ENCODE measurements around the gene ORAI1.
"Not testable (repeated sequence)": the region's sequence is repeated elsewhere in the genome, so short reads cannot be mapped to it uniquely, and the experiment has no call there.

Gene ORAI1

DNA sequence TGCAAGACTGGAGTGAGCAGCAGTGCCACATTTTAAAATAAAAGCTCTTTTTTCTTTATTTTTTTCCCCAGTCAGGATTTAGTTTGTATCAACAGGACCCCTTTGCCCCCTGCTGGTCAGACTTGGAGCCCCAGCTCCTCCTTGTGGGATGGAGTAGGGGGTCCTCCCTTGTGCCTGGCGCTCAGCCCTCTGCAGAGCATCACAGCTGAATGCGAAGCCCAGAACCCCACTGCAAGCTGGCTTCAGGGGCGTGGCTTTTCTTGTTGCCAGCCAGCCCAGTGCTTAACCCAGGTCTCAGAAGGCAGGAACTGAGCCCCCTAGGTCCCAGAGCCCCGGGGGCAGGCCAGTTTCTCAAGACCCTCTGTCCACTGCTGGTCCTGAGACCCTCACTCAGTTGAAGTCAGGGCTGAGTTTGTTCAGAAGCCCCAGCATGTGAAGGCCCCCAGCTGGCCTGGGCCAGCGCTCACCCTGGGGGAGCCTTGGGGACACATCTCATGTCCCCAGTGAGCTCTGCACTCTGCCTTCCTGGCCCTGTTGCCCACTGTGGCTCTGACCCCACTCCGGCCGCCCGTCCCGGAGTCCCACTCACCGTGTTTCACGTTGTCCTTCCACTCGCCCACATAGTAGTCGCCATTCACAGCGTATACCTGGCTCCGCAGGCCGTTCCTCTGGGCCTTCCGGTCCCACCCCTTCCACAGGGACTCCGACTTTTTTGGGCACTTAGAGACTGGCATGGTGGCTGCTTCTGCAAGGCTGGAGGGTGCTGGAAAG is 42.6 kb downstream of the ORAI1 start:
- H3K4me3 ChIP-seq (ENCODE audit: low read depth, low read length), result no peak overlapping the region
- TF ChIP-seq, protein P1, sequence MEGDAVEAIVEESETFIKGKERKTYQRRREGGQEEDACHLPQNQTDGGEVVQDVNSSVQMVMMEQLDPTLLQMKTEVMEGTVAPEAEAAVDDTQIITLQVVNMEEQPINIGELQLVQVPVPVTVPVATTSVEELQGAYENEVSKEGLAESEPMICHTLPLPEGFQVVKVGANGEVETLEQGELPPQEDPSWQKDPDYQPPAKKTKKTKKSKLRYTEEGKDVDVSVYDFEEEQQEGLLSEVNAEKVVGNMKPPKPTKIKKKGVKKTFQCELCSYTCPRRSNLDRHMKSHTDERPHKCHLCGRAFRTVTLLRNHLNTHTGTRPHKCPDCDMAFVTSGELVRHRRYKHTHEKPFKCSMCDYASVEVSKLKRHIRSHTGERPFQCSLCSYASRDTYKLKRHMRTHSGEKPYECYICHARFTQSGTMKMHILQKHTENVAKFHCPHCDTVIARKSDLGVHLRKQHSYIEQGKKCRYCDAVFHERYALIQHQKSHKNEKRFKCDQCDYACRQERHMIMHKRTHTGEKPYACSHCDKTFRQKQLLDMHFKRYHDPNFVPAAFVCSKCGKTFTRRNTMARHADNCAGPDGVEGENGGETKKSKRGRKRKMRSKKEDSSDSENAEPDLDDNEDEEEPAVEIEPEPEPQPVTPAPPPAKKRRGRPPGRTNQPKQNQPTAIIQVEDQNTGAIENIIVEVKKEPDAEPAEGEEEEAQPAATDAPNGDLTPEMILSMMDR (IDR thresholded peaks at IDR 0.05; ENCODE audit: insufficient read depth, low read length, missing control alignments), result peak; percentile 61
- DNase-seq (ENCODE audit: low read depth, low spot score), result no peak
- POLR2A ChIA-PET, result interaction anchor here (0.9 kb wide), 1 partner anchor 117 kb away, joined by 9 read pairs; no protein-coding TSS in a partner anchor
- CTCF ChIA-PET, result interaction anchor here (0.6 to 9.4 kb wide), 28 partner anchors 9 to 334 kb away, joined by 3 to 287 read pairs (median 5); partner anchors contain the start of genes ORAI1 and RHOF

DNA sequence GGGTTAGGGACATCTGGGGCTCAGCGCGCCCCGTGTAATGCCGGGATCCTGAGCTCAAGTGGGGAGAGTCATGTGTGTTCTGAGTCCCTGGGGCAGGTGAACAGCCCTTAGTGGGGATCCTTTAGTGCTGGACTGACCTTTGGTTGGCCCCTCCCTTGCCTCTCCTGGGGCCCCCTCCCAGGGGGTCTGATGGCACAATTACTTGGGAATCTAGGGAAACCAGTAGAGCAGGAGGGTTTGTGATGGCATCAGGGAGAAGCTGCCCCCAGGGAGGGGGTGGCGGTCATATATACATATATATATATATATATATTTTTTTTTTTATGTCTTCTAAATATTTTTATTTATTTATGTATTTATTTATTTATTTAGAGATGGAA is 43.2 kb downstream of the ORAI1 start, which contains the start of gene MORN3:
TSS of gene MORN3 (minus strand) at position 134 of the 380 bp plus-strand sequence. CDS start 171 bp downstream, outside the sequence.
- ChIA-PET CTCF (interaction anchor here (0.7 to 9.4 kb wide), 16 partner anchors 9 to 171 kb away, joined by 3 to 287 read pairs (median 8); partner anchors contain the start of gene ORAI1), POLR2A (no interaction called here)
- TF ChIP-seq, protein P1 (IDR thresholded peaks at IDR 0.05; ENCODE audit: insufficient read depth, low read length, missing control alignments), result no peak
- H3K4me3 ChIP-seq (ENCODE audit: low read depth, low read length), result no peak within 1 kb of the TSS
- DNase-seq (ENCODE audit: low read depth, low spot score), result no peak

DNA sequence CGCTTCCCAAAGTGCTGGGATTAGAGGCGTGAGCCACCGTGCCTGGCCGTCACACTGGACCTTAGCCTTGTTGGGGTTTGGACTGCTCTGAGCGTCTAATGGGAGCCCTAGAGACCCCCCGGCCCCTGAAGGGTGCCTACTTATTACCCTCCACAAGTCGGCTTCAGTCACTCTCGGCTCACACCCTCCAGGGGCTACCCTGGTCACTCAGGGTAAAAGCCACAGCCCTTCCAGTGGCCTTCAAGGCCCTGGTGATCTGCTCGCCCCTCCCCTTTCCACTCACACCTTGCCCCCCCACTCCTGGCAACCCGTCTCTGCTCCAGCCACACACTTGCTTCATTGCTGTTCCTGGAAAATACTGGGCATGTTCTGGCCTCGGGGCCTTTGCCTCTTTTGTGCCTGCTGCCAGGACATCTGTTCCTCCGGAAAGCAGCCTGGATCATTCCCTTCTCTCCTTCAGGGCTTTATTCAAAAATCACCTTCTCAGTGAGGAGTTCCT is 46.7 kb downstream of the ORAI1 start:
- DNase-seq (ENCODE audit: low read depth, low spot score), result no peak
- TF ChIP-seq, protein P1 (IDR thresholded peaks at IDR 0.05; ENCODE audit: insufficient read depth, low read length, missing control alignments), result no peak
- POLR2A ChIA-PET, result interaction anchor here (0.5 kb wide), 1 partner anchor 194 kb away, joined by 3 read pairs; no protein-coding TSS in a partner anchor
- H3K4me3 ChIP-seq (ENCODE audit: low read depth, low read length), result no peak overlapping the region
- CTCF ChIA-PET, result interaction anchor here (1.3 to 9.4 kb wide), 4 partner anchors 9 to 175 kb away, joined by 3 to 287 read pairs (median 90); no protein-coding TSS in a partner anchor

DNA sequence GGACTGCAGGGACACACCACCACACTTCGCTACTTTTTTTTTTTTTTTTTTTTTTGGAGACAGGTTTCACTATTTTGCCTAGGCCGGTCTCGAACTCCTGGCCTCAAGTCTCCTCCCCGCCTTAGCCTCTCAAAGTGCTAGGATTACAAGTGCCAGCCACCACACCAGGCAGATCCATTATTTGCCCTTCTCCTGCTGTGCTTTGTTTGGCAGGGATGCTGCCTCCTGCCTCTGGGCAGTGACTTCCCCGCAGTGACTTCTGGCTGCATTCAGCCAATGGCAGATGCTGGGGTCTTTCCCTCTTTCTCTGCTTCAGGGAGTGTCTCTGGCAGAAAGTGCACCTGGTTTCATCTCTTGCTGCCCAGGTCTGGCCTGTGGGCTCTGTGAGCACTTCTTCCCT is 49.9 kb downstream of the ORAI1 start:
- H3K4me3 ChIP-seq (ENCODE audit: low read depth, low read length), result no peak overlapping the region
- ChIA-PET CTCF (interaction anchor here (1.3 kb wide), 1 partner anchor 53 kb away, joined by 3 read pairs; no protein-coding TSS in a partner anchor), POLR2A (no interaction called here)
- DNase-seq (ENCODE audit: low read depth, low spot score), result no peak
- TF ChIP-seq, protein P1 (IDR thresholded peaks at IDR 0.05; ENCODE audit: insufficient read depth, low read length, missing control alignments), result no peak

DNA sequence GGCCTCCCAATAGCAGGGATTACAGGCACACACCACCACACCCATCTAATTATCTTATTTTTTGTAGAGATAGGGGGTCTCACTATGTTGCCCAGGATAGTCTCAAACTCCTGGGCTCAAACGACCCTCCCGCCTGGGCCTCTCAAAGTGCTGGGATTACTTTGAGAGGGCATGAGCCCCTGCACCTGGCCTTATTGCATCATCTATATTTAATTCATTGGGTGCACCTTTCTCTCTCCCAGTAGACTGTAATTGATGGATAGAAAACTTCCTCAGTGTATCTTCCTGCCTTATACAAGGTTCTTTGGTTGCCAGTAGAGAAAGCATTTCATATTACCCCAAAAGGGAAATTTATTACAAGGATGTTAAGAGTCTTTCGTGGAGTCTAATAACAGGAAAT is 52.0 kb downstream of the ORAI1 start:
- TF ChIP-seq, protein P1 (IDR thresholded peaks at IDR 0.05; ENCODE audit: insufficient read depth, low read length, missing control alignments), result no peak
- H3K4me3 ChIP-seq (ENCODE audit: low read depth, low read length), result no peak overlapping the region
- POLR2A ChIA-PET, result no interaction called here
- CTCF ChIA-PET, result interaction anchor here (0.9 to 13.4 kb wide), 5 partner anchors 9 to 199 kb away, joined by 5 to 283 read pairs (median 6); partner anchors contain the start of gene MORN3
- DNase-seq (ENCODE audit: low read depth, low spot score), result no peak

DNA sequence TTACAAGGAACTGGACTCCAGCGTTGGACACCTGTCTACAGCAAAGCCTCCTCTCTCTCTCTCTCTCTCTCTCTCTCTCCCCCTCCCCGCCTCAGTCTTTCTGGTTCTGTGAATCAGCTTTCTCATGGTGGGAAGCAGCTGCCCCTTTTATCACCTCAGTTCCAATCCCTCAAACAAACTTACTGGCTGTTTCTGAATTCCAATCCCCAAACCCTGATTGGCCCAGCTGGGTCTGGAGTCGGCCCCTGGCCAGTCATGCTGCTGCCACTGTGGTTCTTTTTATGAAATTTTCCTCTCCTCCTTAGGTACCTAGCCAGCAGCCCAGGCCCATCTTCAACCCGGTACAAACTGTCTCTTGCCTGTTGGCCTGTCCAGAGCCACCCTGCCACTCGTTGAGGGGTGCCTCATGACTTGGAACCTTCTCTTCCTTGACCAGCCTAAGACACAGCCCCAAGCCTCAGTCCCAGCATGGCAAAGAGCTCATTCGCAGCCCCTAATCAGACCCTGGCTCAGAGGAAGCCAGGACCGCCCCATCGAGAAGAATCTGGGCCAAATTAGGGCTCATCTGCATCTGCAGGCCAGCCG is 52.5 kb downstream of the ORAI1 start:
- no peak overlapping the region for H3K4me3 ChIP-seq (ENCODE audit: low read depth, low read length)
- TF ChIP-seq, protein P1 (IDR thresholded peaks at IDR 0.05; ENCODE audit: insufficient read depth, low read length, missing control alignments), result no peak
- ChIA-PET CTCF (interaction anchor here (0.9 to 13.4 kb wide), 6 partner anchors 9 to 236 kb away, joined by 3 to 283 read pairs (median 6); partner anchors contain the start of gene MORN3), POLR2A (no interaction called here)
- DNase-seq (ENCODE audit: low read depth, low spot score), result no peak

DNA sequence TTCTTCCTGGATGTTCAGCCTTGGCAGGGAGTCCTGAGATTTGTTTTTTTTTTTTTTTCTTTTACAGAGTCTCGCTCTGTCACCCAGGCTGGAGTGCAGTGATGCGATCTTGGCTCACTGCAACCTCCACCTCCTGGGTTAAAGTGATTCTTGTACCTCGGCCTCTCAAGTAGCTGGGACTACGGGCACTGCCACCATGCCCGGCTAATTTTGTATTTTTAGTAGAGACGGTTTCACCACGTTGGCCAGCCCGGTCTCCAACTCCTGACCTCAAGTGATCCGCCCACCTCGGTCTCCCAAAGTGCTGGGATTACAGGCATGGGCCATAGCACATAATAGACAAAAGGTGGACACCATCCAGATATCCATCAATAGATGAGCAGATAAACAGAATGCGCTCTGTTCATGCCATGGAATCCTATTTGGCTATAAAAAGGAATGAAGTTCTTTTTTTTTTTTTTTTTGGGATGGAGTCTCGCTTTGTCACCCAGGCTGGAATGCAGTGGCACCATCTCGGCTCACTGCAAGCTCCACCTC is 53.4 kb downstream of the ORAI1 start:
- DNase-seq (ENCODE audit: low read depth, low spot score); H3K4me3 ChIP-seq (ENCODE audit: low read depth, low read length); POLR2A ChIA-PET: not testable (repeated sequence)
- CTCF ChIA-PET, result interaction anchor here (1.0 to 13.4 kb wide), 8 partner anchors 9 to 237 kb away, joined by 3 to 283 read pairs (median 5); partner anchors contain the start of genes MORN3 and RHOF
